A673 (cell line): ENCODE data around the gene CFHR5. TPM values are rescaled to one million over a fixed set of nuclear protein-coding genes. Genes with fewer than 3 reads are reported as not detected.

ENCODE experiments used
- BruUV-seq: library from RNA; stranded (reverse); fragments of 400-500 nt; replicated peaks from 2 replicates; lab custom pipeline; 2021; lab: Mats Ljungman, UMichigan
- CTCF ChIA-PET: fragments of 300-600 bp; sonication (Branson Sonifier 250); formaldehyde crosslinking; loops from one replicate; lab custom pipeline; 2022; ENCODE audit warnings: antibody characterized with exemption; lab: Charles Lee
- POLR2A ChIA-PET: fragments of 300-600 bp; sonication (Branson Sonifier 250); formaldehyde crosslinking; loops from one replicate; lab custom pipeline; 2022; ENCODE audit warnings: antibody characterized with exemption; ENCODE audit not compliant: low non-redundant PET; lab: Charles Lee
- DNase-seq: peaks from one replicate; pipeline ENCODE4 v3.0.0-alpha.2; 2015; ENCODE audit warnings: low spot score
- H3K27ac ChIP-seq: fragments of 200-600 bp; sonication (generic); 2 replicates; pipeline ENCODE4 v1.5.1; 2016; ENCODE audit warnings: mixed run types, low read depth, mild to moderate bottlenecking, mixed read lengths, antibody characterized with exemption, low read length; ENCODE audit not compliant: poor library complexity, severe bottlenecking
- H3K27me3 ChIP-seq: fragments of 200-600 bp; sonication (generic); replicated peaks from 2 replicates; pipeline ENCODE4 v1.6.1; 2017; ENCODE audit warnings: mixed run types, low read depth, mild to moderate bottlenecking, mixed read lengths, antibody characterized with exemption, low read length; ENCODE audit not compliant: insufficient read depth, poor library complexity
- H3K36me3 ChIP-seq: fragments of 200-600 bp; sonication (generic); 2 replicates; pipeline ENCODE4 v1.6.1; 2016; ENCODE audit warnings: mixed run types, mild to moderate bottlenecking, mixed read lengths, antibody characterized with exemption, low read length; ENCODE audit not compliant: insufficient read depth, poor library complexity, severe bottlenecking
- H3K4me1 ChIP-seq: fragments of 200-600 bp; sonication (generic); 2 replicates; pipeline ENCODE4 v1.6.1; 2017; ENCODE audit warnings: mixed run types, mild to moderate bottlenecking, mixed read lengths, antibody characterized with exemption, low read length; ENCODE audit not compliant: insufficient read depth, poor library complexity, severe bottlenecking
- H3K4me3 ChIP-seq: fragments of 200-600 bp; sonication (generic); 2 replicates; pipeline ENCODE4 v1.5.1; 2016; ENCODE audit warnings: low read depth, mixed run types, mild to moderate bottlenecking, mixed read lengths, low read length; ENCODE audit not compliant: poor library complexity, severe bottlenecking
- H3K9me3 ChIP-seq: fragments of 200-600 bp; sonication (generic); 2 replicates; pipeline ENCODE4 v1.6.1; 2016; ENCODE audit warnings: mixed run types, low read depth, mild to moderate bottlenecking, mixed read lengths, antibody characterized with exemption, low read length; ENCODE audit not compliant: poor library complexity, severe bottlenecking
- CTCF ChIP-seq: fragments of 300-800, 200-600 bp; sonication (generic); conservative IDR thresholded peaks from 2 replicates; pipeline ENCODE4 v1.5.1; 2017; ENCODE audit warnings: low read depth, mild to moderate bottlenecking, antibody characterized with exemption, low read length, moderate library complexity, mixed read lengths
- EZH2 ChIP-seq: fragments of 200-600 bp; sonication (generic); IDR thresholded peaks from 2 replicates; pipeline ENCODE4 v1.6.1; 2017; ENCODE audit warnings: borderline replicate concordance, low read depth, mild to moderate bottlenecking, mixed read lengths, antibody characterized with exemption, low read length; ENCODE audit not compliant: poor library complexity, severe bottlenecking
- intact Hi-C: fragments of 100-400 bp; cut with micrococcal nuclease; formaldehyde crosslinking; loops from one replicate; pipeline ENCODE4 v1.10.0; 2022; ENCODE audit not compliant: unreplicated experiment
- total RNA-seq: library from RNA; stranded (reverse); gene quantifications from 2 replicates; pipeline ENCODE4 v1.2.3, GENCODE V29; 2021

CFHR5 gene
- total RNA-seq, 1 experiment from 2014 or later, result not detected

DNA sequence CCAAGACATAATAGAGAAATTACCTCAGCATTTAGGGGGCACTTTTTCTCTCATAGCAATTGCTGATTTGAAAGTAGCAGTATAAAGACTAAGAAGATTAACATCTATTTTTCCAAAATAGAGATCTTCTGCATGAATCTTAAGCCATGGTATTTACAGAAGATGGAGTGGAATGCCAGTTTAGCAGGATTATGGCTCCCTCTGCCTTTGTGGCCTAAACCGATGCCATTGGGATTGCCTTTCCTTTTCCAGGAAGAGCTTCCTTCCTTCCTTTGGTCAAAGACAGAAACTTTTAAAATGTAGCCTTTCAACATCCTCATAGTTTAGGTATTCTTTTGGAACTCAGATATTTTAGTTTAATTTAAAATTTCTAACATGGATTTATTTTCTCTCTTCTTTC is 39.4 kb downstream of the CFHR5 start:
- no peaks in the 10 kb centered on the region for H3K36me3 ChIP-seq
- no peaks in the 10 kb centered on the region for H3K4me1 ChIP-seq
- no TSS peak for BruUV-seq
- intact Hi-C loops, result no loop called here
- TF ChIP-seq EZH2 (no peak), CTCF (no peak)
- no peak for DNase-seq
- ChIA-PET CTCF (no interaction called here), POLR2A (no interaction called here)
- H3K9me3 ChIP-seq, result no peaks in the 10 kb centered on the region
- no peak overlapping the region for H3K4me3 ChIP-seq
- no peak overlapping the region for H3K27ac ChIP-seq
- H3K27me3 ChIP-seq, result no peaks in the 10 kb centered on the region

DNA sequence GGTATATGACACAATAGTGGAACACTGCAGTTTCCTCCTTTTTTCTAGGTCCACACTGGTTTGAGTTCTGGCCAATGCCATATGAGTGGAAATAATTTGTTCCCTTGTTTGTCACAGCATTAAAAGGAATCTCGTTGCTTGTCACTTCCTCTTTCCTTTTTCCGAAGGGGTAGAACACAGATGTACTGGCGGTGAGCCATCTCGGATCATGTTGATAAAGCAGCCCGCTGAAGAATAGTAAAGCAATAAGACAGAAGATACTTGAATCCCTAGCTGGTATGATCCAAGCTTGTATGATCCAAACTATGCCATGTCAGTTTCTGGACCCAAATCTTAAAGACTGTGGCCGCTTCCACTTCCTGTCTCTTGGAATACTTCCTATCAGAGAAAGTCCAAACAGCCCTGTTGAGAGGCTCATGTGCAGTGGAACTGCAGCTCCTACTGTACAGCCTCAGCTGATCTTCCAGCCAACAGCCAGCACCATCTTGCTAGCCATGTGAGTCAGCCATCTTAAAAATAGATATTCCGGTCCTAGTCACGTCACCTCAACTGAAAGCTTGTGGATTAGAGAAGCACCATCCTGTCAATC is 40.3 kb downstream of the CFHR5 start:
- peak; percentile 14 for DNase-seq
- TF ChIP-seq EZH2 (no peak), CTCF (no peak)
- H3K4me3 ChIP-seq, result no peak overlapping the region
- H3K4me1 ChIP-seq, result no peaks in the 10 kb centered on the region
- intact Hi-C loops, result no loop called here
- H3K36me3 ChIP-seq, result no peaks in the 10 kb centered on the region
- CTCF ChIA-PET, result no interaction called here
- POLR2A ChIA-PET, result no interaction called here
- H3K27ac ChIP-seq, result no peak overlapping the region
- no TSS peak for BruUV-seq
- H3K27me3 ChIP-seq, result no peaks in the 10 kb centered on the region
- no peaks in the 10 kb centered on the region for H3K9me3 ChIP-seq

GRCh38 chr1:197021716-197022115 is 44.4 kb downstream of the CFHR5 start:
- POLR2A ChIA-PET, result no interaction called here
- TF ChIP-seq EZH2 (no peak), CTCF (no peak)
- Histone ChIP-seq H3K4me1 (no peaks in the 10 kb centered on the region), H3K27me3 (no peaks in the 10 kb centered on the region), H3K4me3 (no peak overlapping the region), H3K36me3 (no peaks in the 10 kb centered on the region), H3K27ac (no peak overlapping the region), H3K9me3 (no peaks in the 10 kb centered on the region)
- no TSS peak for BruUV-seq
- no peak for DNase-seq
- CTCF ChIA-PET, result no interaction called here
- intact Hi-C loops, result no loop called here
